NK-92 (cell line): ENCODE results near the gene ZMIZ2.
"Not testable (repeated sequence)": the region's sequence is repeated elsewhere in the genome, so short reads cannot be mapped to it uniquely, and the experiment has no call there.

Experiments
- DNase-seq: peaks from one replicate; lab custom pipeline; 2025; ENCODE audit not compliant: unreplicated experiment; lab: John Stamatoyannopoulos, UW

Gene ZMIZ2

DNA sequence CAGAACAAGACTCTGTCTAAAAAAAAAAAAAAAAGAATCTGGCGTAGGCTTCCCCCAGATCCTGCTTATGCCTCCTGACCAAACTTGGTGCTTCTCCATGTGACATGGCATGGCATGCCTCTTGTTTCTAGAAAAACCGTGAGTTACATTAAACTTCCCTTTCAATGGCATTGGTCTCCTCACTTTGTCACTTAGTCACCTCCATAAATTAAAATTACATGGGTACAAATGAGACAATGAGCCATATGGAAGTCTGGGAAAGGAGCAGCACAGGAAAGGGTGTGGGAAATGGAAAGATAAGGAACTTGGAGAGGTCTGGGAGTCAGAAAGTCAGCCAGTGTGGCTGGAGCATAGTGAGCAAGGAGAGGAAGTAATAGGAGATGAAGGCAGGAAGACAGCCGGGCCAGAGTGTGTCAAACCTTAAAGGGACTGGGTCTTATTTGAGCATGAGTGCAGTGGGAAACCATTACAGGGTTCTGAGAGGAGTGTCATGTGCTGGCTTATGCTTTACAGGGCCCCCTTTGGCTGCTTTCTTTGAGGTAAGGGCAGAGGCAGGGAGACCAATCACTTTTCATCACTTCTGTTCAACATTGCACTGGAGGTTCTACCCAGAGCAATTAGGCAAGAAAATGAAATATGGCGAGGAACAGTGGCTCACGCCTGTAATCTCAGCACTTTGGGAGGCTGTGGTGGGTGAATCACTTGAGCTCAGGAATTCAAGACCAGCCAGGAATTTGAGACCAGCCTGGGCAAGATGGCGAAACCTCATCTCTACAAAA is 21.3 kb upstream of the ZMIZ2 start:
- no peak for DNase-seq

DNA sequence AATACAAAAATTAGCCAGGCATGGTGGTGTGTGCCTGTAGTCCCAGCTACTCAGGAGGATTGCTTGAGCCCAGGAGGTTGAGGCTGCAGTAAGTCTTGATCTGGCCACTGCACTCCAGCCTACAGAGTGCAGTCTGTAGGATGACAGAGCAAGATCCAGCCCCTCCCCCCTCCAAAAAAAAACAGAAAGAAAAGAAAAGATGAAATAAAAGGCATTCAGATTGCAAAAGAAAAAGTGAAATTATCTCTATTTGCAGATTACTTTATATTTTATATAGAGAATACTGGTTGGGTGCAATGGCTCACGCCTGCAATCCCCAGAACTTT is 20.7 kb upstream of the ZMIZ2 start:
- DNase-seq = no peak

GRCh38 chr7:44729949-44730590 is 18.6 kb upstream of the ZMIZ2 start:
- no peak for DNase-seq

DNA sequence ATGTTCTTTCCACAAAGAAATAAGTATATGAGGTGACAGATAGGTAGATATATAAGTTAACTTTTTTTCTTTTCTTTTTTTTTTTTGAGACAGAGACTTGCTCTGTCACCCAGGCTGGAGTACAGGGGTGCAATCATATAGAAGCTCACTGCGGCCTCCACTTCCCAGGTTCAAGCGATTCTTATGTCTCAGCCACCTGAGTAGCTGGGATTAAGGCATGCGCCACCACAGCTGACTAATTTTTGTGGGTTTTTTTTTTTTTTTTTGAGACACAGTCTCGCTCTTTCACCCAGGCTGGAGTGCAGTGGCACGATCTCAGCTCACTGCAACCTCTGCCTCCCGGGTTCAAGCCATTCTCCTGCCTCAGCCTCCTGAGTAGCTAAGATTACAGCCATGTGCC is 15.7 kb upstream of the ZMIZ2 start:
- DNase-seq = not testable (repeated sequence)

DNA sequence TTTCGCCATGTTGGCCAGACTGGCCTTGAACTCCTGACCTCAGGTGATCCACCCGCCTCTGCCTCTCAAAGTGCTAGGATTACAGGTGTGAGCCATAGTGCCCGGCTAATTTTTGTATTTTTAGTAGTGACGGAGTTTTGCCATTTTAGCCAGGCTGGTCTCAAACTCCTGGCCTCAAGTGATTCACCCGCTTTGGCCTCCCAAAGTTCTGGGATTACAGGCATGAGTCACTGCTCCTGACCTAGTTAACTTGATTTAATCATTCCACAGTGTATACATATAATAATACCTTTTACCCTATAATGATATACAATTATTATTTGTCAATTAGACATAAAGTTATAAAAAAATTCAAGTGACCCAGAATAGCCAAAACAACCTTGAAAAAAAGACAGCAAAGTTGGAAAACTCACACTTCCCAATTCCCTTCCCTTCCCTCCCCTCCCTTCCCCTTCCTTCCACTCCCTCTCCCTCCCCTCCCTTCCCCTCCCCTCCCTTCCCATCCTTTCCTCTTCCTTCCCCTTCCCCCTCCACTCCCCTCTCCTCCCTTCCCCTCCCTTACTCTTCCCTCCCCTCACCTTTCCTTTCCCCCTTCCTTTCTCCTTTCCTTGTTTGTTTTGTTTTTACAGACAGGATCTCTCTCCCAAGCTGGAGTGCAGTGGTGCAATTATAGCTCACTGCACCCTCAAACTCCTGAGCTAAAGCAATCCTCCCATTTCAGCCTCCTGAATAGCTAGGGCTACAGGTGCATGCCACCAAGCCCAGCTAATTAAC is 14.8 kb upstream of the ZMIZ2 start:
- no peak for DNase-seq

DNA sequence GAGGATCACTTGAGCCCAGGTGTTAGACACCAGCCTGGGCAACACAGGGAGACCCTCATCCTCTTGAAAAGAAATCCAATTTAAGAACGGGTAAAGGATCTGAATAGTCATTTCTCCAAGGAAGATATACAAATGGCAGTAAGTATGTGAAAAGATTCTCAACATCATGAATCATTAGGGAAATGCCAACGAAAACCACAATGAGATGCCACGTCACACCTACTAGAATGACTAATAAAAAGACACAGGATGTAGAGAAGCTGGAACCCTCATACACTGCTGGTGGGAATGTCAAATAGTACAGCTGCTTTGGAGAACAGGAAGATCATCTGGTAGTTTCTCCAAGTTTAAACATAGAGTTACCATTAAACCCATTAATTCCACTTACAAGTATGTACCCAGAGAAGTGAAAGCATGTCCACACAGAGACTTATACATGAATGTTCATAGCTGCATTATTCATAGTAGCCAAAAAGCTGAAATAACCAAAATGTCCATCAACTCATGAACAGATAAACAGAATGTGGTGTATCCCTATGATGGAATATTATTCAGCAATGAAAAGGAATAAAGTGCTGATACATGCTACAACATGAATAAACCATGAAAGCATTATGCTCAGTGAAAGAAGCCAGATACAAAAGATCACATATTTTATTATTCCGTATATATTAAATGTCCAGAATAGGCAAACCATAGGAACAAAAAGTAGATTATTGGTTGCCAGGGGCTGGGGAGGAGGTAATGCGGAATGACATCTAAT is 13.1 kb upstream of the ZMIZ2 start:
- DNase-seq = no peak

DNA sequence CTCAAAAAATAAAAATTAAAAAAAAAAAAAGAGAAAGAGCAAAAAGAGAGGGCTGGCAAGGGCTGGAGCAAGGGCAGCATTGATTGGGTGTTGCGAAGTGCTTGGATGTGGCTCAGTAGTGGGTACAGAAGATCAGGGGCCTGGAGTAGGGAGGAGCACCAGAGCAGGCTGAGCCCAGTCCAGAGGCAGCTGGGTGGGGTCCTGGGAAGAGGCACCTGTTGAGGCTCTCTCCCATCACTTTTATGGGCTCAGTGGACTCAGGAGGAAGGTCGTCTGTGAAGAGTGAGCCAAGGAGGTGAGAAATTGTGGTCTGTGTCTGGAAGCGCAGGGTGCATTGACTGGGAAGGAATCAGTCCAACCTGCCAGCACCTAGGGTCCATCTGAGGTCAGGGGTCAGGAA is 11.8 kb upstream of the ZMIZ2 start:
- no peak for DNase-seq

DNA sequence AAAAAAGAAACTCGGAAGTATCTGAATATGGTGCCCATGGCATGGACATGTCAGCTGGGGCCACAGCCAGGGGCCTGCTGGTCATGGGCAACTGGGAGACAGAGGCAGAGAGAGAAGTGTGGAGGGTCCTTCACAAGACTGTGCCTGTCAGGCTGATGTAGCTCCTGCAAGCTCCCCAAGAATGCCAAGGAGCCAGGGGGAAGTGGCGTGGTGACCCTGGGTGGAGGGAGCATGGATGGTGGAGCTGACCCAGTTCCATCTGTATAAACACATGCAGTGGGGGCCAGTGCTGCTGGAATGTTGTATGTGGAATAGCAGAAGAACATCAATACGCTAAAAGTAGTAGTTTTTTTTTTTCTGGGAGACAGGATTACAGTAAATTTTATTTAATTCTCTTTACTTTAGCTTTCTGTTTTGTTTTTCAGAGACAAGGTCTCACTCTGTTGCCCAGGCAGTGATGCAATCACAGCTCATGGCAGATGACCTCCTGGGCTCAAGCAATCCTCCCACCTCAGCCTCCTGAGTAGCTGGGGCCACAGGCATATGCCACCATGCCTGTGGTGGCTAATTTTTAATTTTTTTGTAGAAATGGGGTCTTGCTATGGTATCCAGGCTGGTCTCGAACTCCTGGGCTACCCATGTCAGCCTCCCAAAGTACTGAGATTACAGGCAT is 10.5 kb upstream of the ZMIZ2 start:
- DNase-seq = no peak

- DNase-seq = no peak
Measured at GRCh38 chr7:44738876-44739665, 9.6 kb upstream of the ZMIZ2 start.

- no peak for DNase-seq
Measured at GRCh38 chr7:44740055-44740454, 8.6 kb upstream of the ZMIZ2 start.

DNA sequence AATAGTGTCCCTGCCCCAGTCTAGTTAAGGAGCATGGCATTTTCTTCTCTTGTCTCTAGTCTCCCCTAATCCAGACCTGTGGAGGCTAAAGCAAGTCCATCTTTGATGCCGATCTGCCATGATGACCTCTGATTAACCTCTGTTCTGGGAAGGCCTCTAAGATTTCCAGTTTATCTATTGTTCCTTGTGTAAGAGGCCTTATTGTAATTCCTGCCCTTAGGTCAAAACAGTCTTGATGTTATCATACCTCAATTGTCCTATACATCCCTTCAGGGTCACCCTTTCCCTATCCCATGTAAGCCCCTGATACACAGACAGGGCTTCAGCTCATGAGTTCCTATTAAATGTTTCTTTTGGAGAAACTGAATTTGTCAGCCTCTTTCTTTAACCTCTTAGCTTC is 4.9 kb upstream of the ZMIZ2 start:
- no peak for DNase-seq

DNA sequence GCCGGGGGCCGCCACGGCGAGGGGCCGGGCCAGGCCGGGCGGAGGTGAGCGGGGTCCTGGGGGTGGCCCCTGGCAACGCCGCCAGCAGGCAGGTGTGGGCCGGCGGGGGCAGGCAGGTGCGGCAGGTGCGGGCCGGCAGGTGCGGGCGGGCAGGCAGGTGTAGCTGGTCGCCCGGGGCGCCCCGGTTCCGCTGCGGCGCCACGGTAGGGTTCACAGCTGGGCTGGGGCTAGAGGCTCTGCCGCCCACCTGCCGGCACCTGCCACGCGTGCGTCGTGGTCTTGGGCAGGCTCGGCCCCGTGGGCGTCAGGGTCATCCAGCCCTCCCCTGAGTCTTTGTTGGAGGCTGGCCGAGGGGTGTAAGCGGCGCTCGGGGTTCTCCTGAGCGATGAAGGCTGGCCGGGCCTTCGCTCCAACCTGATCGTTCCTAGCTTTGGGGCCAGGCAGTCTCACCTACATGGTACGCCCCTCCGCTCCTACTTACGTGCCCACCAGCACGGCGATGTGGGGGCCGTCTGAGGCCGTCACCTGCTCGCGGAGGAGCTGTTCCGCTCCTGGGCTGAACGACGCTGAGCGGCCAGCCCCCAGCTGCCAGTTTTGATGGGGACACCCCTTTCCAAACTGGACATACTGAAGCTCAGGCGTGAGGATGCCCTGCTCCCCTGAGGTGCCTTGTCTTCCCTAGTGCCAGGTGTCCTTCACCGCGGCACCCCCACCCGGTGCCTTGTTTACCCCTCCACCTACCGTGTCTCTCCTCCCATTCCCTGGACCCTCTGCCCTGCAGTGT is 493 bp downstream of the ZMIZ2 start:
- no peak for DNase-seq

DNA sequence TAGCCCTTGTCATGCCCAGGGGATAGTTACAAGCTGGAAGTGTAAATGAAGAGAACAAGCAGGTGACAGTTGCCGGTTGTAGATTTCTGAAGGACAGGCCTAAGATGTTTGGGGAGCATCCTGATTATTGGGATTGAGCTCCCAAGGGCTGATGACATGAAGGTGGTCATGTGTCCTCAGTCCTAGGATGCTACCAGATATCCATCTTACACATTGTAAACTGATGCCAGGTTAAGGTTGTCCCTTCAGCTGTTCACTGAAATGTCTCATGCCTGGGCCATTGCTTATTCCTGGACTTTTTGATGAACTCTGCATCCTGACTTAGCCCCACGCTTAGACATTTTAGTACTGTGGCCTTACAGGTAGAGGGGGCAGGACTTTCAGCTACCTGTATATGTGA is 1.3 kb downstream of the ZMIZ2 start:
- DNase-seq = no peak

- no peak for DNase-seq
Measured at GRCh38 chr7:44750424-44750823, 1.8 kb downstream of the ZMIZ2 start.

DNA sequence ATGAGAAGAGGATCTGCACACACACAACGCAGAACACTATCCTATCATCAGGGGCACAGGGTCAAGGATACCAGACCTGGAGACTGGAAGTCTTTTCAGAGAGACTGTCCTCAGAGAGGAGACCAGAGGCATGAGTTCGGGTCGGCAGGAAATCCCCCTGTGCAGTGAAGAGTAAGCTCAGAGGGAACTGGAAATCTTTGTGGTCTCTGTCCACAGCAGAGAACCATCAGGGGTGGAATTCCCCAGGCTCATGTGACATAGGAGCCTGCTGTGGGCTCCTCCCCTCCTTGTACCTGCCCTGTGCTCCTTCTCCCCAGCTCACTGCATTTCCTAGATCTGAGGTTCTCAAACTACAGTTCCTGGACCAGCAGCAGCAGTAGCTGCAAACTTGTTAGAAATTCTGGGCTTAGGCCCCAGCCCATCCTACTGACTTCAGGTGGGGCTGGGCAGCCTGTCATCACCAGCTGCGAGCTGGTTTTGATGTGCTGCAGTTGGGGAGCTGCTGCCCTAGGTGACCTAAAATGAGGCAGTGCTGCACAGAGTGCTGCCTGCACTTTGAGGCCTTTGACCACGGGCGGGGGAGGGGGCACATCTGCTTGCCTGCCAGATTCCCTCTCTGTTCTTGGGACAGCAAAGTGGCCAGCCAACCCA is 2.4 kb downstream of the ZMIZ2 start:
- no peak for DNase-seq

DNA sequence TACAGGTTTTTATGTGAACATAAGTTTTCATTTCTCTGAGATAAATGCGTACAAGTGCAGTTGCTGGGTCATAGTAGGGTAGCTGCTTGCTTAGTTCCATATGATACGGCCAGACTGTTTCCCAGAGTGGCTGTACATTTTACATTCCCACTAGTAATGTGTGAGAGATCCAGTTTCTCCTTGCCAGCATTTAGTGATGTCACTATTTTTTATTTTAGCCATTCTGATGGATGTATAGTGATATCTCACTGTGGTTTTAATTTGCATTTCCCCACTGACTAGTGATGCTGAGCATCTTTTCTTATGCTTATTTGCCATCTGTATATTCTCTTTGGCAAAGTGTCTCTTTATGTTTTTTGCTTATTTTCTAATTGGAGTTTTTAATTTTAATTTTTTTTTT is 4.2 kb downstream of the ZMIZ2 start:
- DNase-seq = no peak

DNA sequence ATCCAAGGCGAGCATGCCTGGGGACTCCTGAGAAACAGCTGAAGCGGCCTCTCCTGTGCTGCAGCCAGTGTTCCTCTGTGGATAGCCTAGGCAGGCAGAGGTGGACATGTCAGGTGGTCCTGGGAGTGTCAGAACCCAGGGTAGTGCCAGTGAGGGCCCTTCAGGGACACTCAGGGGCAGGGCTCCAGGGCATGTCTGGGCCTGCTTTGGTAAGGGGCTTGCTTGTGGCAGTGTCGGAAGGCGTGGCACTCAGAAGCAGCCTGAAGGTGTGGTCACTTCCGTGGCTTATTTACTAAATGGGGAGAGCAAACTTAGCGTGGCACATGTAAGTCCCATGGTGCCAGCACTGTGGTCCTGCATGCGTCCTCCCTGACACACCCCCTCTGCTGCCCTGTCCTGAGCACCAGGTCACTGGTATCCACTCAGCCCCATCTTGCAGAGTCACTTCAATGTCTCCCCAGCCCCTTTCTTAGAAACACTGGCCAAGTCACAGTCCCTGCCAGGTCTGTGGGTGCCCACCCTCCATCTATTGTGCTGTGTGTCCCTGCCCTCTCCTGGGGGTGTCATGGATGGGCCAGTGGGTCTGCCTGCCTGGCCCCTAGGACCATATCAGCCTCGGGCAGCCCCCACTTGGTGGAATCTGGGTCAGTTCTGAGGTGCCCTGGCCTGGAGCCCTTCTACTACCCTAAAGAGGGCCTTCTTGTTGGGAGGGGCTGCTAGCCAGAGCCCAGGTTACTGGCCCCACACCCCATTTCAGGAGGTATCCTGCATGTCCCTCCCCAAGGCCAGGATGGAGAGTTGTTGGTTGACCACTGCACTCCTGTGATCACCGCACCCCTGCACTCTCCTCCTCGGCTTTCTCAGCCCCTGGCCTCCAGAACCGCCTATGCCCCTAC is 6.4 kb downstream of the ZMIZ2 start:
- no peak for DNase-seq
